ENCODE measurements around the gene MIA2.

Gene MIA2

GRCh38 chr14:39315859-39316444 is 82.2 kb downstream of the MIA2 start:
- Histone ChIP-seq H3K27me3 (ENCODE audit: insufficient read depth, low read depth) (no peaks in the 10 kb centered on the region), H3K4me3 (IDR thresholded peaks at IDR 0.05; ENCODE audit: insufficient read depth, low read depth, low read length) (no peak overlapping the region), H3K36me3 (ENCODE audit: insufficient read depth) (no peaks in the 10 kb centered on the region), H3K4me2 (no peak overlapping the region), H2AFZ (ENCODE audit: low read depth) (no peak overlapping the region), H3K4me1 (ENCODE audit: low read depth, poor library complexity, severe bottlenecking) (no peaks in the 10 kb centered on the region), H4K20me1 (ENCODE audit: insufficient read depth) (no peaks in the 10 kb centered on the region), H3K27ac (no peak overlapping the region), H3K79me2 (ENCODE audit: insufficient read depth, low read depth) (no peaks in the 10 kb centered on the region), H3K9ac (no peak overlapping the region)
- no peak for TF ChIP-seq CTCF (conservative IDR thresholded peaks at IDR 0.05; ENCODE audit: low read depth, low read length)

DNA sequence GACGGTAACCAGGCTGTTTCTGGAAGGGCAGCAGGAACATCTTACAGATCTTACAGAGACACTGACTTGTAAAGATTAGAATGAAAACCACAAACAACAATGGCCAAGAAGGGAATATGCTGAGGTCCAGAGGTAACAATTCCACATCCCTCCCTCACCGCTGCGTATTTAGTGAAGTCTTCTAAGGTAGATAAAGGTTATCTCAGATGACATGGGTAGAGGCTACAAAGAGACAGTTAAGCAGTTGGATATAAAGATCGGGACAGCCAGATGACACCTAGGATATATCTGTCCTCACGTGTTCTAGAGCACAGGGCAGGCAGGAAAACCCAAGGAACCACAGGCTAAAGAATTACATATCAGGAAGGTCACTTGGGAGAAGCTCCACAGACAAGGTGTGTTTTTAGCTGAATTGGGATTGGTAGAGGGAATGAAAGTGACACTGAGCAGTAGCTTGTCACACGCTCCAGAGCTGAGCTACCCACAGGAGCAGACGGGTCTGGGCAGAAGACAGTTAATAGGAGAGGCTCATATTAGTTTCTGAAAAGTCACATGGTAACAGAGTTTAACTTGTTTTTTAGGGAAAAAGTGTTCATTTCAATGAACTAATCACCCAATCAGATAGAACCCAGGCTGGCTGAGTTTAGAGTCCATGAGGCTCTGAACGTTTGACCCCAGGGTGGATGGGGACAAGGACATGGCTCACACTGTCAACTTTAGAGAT is 83.3 kb downstream of the MIA2 start:
- H4K20me1 ChIP-seq (ENCODE audit: insufficient read depth): no peaks in the 10 kb centered on the region
- no peak overlapping the region for H3K27ac ChIP-seq
- no peak overlapping the region for H2AFZ ChIP-seq (ENCODE audit: low read depth)
- H3K4me1 ChIP-seq (ENCODE audit: low read depth, poor library complexity, severe bottlenecking): no peaks in the 10 kb centered on the region
- no peak overlapping the region for H3K4me3 ChIP-seq (IDR thresholded peaks at IDR 0.05; ENCODE audit: insufficient read depth, low read depth, low read length)
- no peak overlapping the region for H3K9ac ChIP-seq
- no peak for TF ChIP-seq CTCF (conservative IDR thresholded peaks at IDR 0.05; ENCODE audit: low read depth, low read length)
- no peaks in the 10 kb centered on the region for H3K27me3 ChIP-seq (ENCODE audit: insufficient read depth, low read depth)
- H3K79me2 ChIP-seq (ENCODE audit: insufficient read depth, low read depth): no peaks in the 10 kb centered on the region
- no peaks in the 10 kb centered on the region for H3K36me3 ChIP-seq (ENCODE audit: insufficient read depth)
- no peak overlapping the region for H3K4me2 ChIP-seq

DNA sequence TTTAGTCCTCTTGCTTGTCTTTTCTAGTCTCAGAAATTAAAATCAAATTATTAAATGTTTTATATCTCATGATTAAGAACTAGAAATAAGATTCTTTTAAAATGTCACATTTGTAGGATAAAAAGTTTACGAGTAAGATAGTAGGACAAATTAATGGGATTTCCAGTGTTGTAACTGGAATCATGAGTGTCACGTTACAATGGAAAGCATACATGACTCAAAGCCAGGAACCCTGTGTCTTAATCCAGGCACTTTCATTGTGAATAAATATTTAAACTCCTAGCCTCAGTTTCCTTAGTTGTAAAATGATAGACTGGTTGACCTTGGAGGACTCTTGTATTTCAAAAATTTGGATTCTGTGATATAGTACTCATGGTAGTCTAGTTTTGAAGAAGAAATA is 84.9 kb downstream of the MIA2 start:
- no peak overlapping the region for H3K4me2 ChIP-seq
- no peaks in the 10 kb centered on the region for H3K27me3 ChIP-seq (ENCODE audit: insufficient read depth, low read depth)
- no peak for TF ChIP-seq CTCF (conservative IDR thresholded peaks at IDR 0.05; ENCODE audit: low read depth, low read length)
- H3K4me3 ChIP-seq (IDR thresholded peaks at IDR 0.05; ENCODE audit: insufficient read depth, low read depth, low read length): no peak overlapping the region
- no peak overlapping the region for H3K27ac ChIP-seq
- H3K79me2 ChIP-seq (ENCODE audit: insufficient read depth, low read depth): no peaks in the 10 kb centered on the region
- no peak overlapping the region for H3K9ac ChIP-seq
- H4K20me1 ChIP-seq (ENCODE audit: insufficient read depth): no peaks in the 10 kb centered on the region
- no peaks in the 10 kb centered on the region for H3K36me3 ChIP-seq (ENCODE audit: insufficient read depth)
- H2AFZ ChIP-seq (ENCODE audit: low read depth): no peak overlapping the region
- H3K4me1 ChIP-seq (ENCODE audit: low read depth, poor library complexity, severe bottlenecking): no peaks in the 10 kb centered on the region

GRCh38 chr14:39319381-39319780 is 85.7 kb downstream of the MIA2 start:
- no peak overlapping the region for H2AFZ ChIP-seq (ENCODE audit: low read depth)
- no peak overlapping the region for H3K9ac ChIP-seq
- TF ChIP-seq CTCF (conservative IDR thresholded peaks at IDR 0.05; ENCODE audit: low read depth, low read length): no peak
- H3K4me2 ChIP-seq: no peak overlapping the region
- no peak overlapping the region for H3K27ac ChIP-seq
- no peaks in the 10 kb centered on the region for H3K79me2 ChIP-seq (ENCODE audit: insufficient read depth, low read depth)
- no peaks in the 10 kb centered on the region for H3K36me3 ChIP-seq (ENCODE audit: insufficient read depth)
- no peaks in the 10 kb centered on the region for H4K20me1 ChIP-seq (ENCODE audit: insufficient read depth)
- H3K27me3 ChIP-seq (ENCODE audit: insufficient read depth, low read depth): no peaks in the 10 kb centered on the region
- no peaks in the 10 kb centered on the region for H3K4me1 ChIP-seq (ENCODE audit: low read depth, poor library complexity, severe bottlenecking)
- H3K4me3 ChIP-seq (IDR thresholded peaks at IDR 0.05; ENCODE audit: insufficient read depth, low read depth, low read length): no peak overlapping the region
